Spleen (tissue), 11 donors: ENCODE measurements around the gene CCN2. TPM values are rescaled to one million over a fixed set of nuclear protein-coding genes. Genes with fewer than 3 reads are reported as not detected.

ENCODE experiments used
- DNase-seq: peaks from one replicate; pipeline ENCODE4 v3.0.0-alpha.2; 2020
- H3K27ac ChIP-seq, 8 donors: fragments of 200-600 bp; sonication (generic) in 7 of 8; 1 replicate in 4 of 8; 2 replicates in 4 of 8; pipeline versions ENCODE4 v1.5.0 to v1.8.0; 2016 to 2021; ENCODE audit warnings: inconsistent platforms in 4 of 8, mild to moderate bottlenecking in 4 of 8, moderate library complexity in 1 of 8
- H3K27me3 ChIP-seq, 7 donors: fragments of 200-600 bp; sonication (generic) in 6 of 7; replicated peaks in 1 of 7; 1 replicate in 4 of 7; 2 replicates in 3 of 7; pipeline versions ENCODE4 v1.5.0 to v1.8.0; 2016 to 2021; ENCODE audit warnings: inconsistent platforms in 3 of 7, mild to moderate bottlenecking in 1 of 7
- H3K36me3 ChIP-seq, 6 donors: fragments of 200-600 bp; sonication (generic) in 5 of 6; 1 replicate in 4 of 6; 2 replicates in 2 of 6; pipeline versions ENCODE4 v1.5.0 to v1.8.0; 2016 to 2021; ENCODE audit warnings: inconsistent platforms in 2 of 6
- H3K4me1 ChIP-seq, 6 donors: fragments of 200-600 bp; sonication (generic) in 5 of 6; 1 replicate in 3 of 6; 2 replicates in 3 of 6; pipeline versions ENCODE4 v1.5.0 to v1.8.0; 2016 to 2021; ENCODE audit warnings: inconsistent platforms in 3 of 6
- H3K4me3 ChIP-seq, 8 donors: fragments of 200-600 bp; sonication (generic) in 7 of 8; 1 replicate in 4 of 8; 2 replicates in 4 of 8; pipeline versions ENCODE4 v1.5.0 to v1.8.0; 2016 to 2021; ENCODE audit warnings: inconsistent platforms in 4 of 8, mild to moderate bottlenecking in 4 of 8, moderate library complexity in 2 of 8
- H3K9me3 ChIP-seq, 8 donors: fragments of 200-600 bp; sonication (generic) in 7 of 8; 1 replicate in 4 of 8; 2 replicates in 4 of 8; pipeline versions ENCODE4 v1.5.0 to v1.8.0; 2016 to 2021; ENCODE audit warnings: inconsistent platforms in 4 of 8
- CTCF ChIP-seq, 11 experiments: fragments of 200-600 bp in 7 of 11; fragments of 450-650 bp in 4 of 11; sonication (generic) in 4 of 11; IDR thresholded peaks in 8 of 11; conservative IDR thresholded peaks in 3 of 11; 1 replicate in 7 of 11; 2 replicates in 4 of 11; pipeline versions ENCODE4 v1.4.0 to v1.8.0; 2016 to 2021; ENCODE audit warnings: antibody characterized with exemption in 11 of 11, inconsistent platforms in 4 of 11, mild to moderate bottlenecking in 1 of 11
- POLR2A ChIP-seq, 3 donors: fragments of 450-650 bp; IDR thresholded peaks; one replicate each; pipeline ENCODE4 v1.5.1; 2017; ENCODE audit warnings: antibody characterized with exemption in 3 of 3, mild to moderate bottlenecking in 1 of 3
- POLR2AphosphoS5 ChIP-seq, 3 donors: sonication (generic); formaldehyde crosslinking; IDR thresholded peaks; one replicate each; pipeline ENCODE4 v1.5.1; 2017; ENCODE audit warnings: antibody characterized with exemption in 3 of 3
- WGBS, 5 donors: extraction: QIAGEN DNeasy Blood & Tissue Kit in 3 of 5; methylation state at CpG; one replicate each; pipeline versions ENCODE4 v1.1.5 to v1.1.7; 2013 to 2018; 5-methylcytosine and 5-hydroxymethylcytosine counted together
- intact Hi-C: fragments of 100-400 bp; cut with DNase I; formaldehyde crosslinking; loops from one replicate; pipeline ENCODE4 v1.15.0; 2023; ENCODE audit warnings: low total_unique reads
- polyA plus RNA-seq, 3 donors: library from polyadenylated mRNA; stranded (reverse); fragments of 200-250 nt; gene quantifications; one replicate each; pipeline ENCODE4 v1.2.1, GENCODE V29; 2013
- total RNA-seq, 7 donors: library from RNA; depleted of rRNA in 3 of 7; stranded (reverse); fragments of >200 nt in 3 of 7; fragmentation: NEBNext Ultra II Directional in 4 of 7; extraction: Animal tissue kit (Norgen Biotek cat#: 25700) in 4 of 7; gene quantifications; one replicate each; pipeline versions ENCODE4 v1.1.0 to v1.2.1, GENCODE V29; 2016 to 2021
- donor health status: healthy with polysubstance abuse.
- donor health status: DM: no; HTN: no; CAD: no; lungs with moderate emphysema.
- donor health status: DM: no; HTN: no; CAD: no.
- donor health status: Bipolar disorder and iron deficiency.
- donor health status: healthy.
- donor health status: DM: no; HTN: no; CAD: no.
- donor health status: DM: yes; HTN: yes; CAD: no.

CCN2 gene
- total and polyA plus RNA-seq, 10 donors = 20.6 to 556 (median 271) TPM

- peak in 9 of 11 experiments; percentile 20 to 67 (median 51) for TF ChIP-seq CTCF (IDR thresholded peaks at IDR 0.05 in 8 of 11, conservative IDR thresholded peaks at IDR 0.05 in 3 of 11)
- TF ChIP-seq POLR2AphosphoS5 (IDR thresholded peaks at IDR 0.05) = no peak
- H3K27me3 ChIP-seq = peaks cover 0 to 12% (median 0%) of the 10 kb centered on the region in 7 donors
- intact Hi-C loops = loop anchor here (5.0 to 10.0 kb wide), 2 partner anchors 241 to 294 kb away; no protein-coding TSS in a partner anchor
- no peak overlapping the region for H3K27ac ChIP-seq
- no peak overlapping the region for H3K4me3 ChIP-seq
- H3K9me3 ChIP-seq = peaks cover 3 to 31% (median 25%) of the 10 kb centered on the region in 8 donors
- WGBS, 5 donors = 11 to 38% (median 25%) methylated on average over 2 of the region's 2 CpGs
- H3K4me1 ChIP-seq = no peaks in the 10 kb centered on the region
- DNase-seq = no peak
- no peaks in the 10 kb centered on the region for H3K36me3 ChIP-seq
Measured at GRCh38 chr6:131923356-131923755, 27.8 kb downstream of the CCN2 start.

- intact Hi-C loops = loop anchor here (5.0 to 10.0 kb wide), 2 partner anchors 244 to 297 kb away; no protein-coding TSS in a partner anchor
- no peak overlapping the region for H3K4me3 ChIP-seq
Measured at GRCh38 chr6:131920656-131921055, 30.5 kb downstream of the CCN2 start.

GRCh38 chr6:131918650-131919355 lies 32.4 kb downstream of the CCN2 start:
- Histone ChIP-seq H3K27me3 (peaks cover 0 to 42% (median 4%) of the 10 kb centered on the region in 7 donors), H3K9me3 (peaks cover 3 to 25% (median 21%) of the 10 kb centered on the region in 8 donors), H3K4me3 (no peak overlapping the region), H3K4me1 (peaks cover 0 to 18% (median 4%) of the 10 kb centered on the region in 6 donors), H3K27ac (no peak overlapping the region), H3K36me3 (no peaks in the 10 kb centered on the region)
- intact Hi-C loops = loop anchor here (10.0 kb wide), 1 partner anchor 224 kb away; no protein-coding TSS in a partner anchor
- no peak for DNase-seq
- TF ChIP-seq CTCF (IDR thresholded peaks at IDR 0.05 in 8 of 11, conservative IDR thresholded peaks at IDR 0.05 in 3 of 11) = no peak
- TF ChIP-seq POLR2AphosphoS5 (IDR thresholded peaks at IDR 0.05) = no peak
- TF ChIP-seq POLR2A (IDR thresholded peaks at IDR 0.05) = no peak
- WGBS, 5 donors = 73 to 93% (median 82%) methylated on average over 7 to 9 of the region's 9 CpGs

More at GRCh38 chr6:131920656-131921055, 30.5 kb downstream of the CCN2 start:
- no peak for TF ChIP-seq POLR2AphosphoS5 (IDR thresholded peaks at IDR 0.05)
- TF ChIP-seq CTCF (IDR thresholded peaks at IDR 0.05 in 8 of 11, conservative IDR thresholded peaks at IDR 0.05 in 3 of 11) = no peak
- no peak for TF ChIP-seq POLR2A (IDR thresholded peaks at IDR 0.05)
- H3K36me3 ChIP-seq = no peaks in the 10 kb centered on the region
- peaks cover 0 to 24% (median 2%) of the 10 kb centered on the region in 7 donors for H3K27me3 ChIP-seq
- WGBS, 5 donors = 76 to 85% (median 84%) methylated on average over 3 of the region's 3 CpGs
- no peak for DNase-seq
- peaks cover 0 to 13% (median 3%) of the 10 kb centered on the region in 6 donors for H3K4me1 ChIP-seq
- no peak overlapping the region for H3K27ac ChIP-seq
- peaks cover 3 to 31% (median 25%) of the 10 kb centered on the region in 8 donors for H3K9me3 ChIP-seq
